GM18951 (cell line): Measurements from ENCODE around the gene EDARADD.
"Not testable (repeated sequence)": the region's sequence is repeated elsewhere in the genome, so short reads cannot be mapped to it uniquely, and the experiment has no call there.

Experiments used
- POLR2A ChIP-seq: IDR thresholded peaks from 4 replicates; pipeline ENCODE4 v1.6.1; 2011; ENCODE audit warnings: mild to moderate bottlenecking; ENCODE audit not compliant: insufficient read length, insufficient read depth; ENCODE audit errors: extremely low read depth
- in situ Hi-C: fragments of 300-500 bp; cut with MboI; formaldehyde crosslinking; loops from one replicate; pipeline ENCODE4 v1.12.0; 2022; ENCODE audit warnings: low sequenced_read_pairs, mixed read lengths, inconsistent platforms; ENCODE audit not compliant: unreplicated experiment

The EDARADD gene

DNA sequence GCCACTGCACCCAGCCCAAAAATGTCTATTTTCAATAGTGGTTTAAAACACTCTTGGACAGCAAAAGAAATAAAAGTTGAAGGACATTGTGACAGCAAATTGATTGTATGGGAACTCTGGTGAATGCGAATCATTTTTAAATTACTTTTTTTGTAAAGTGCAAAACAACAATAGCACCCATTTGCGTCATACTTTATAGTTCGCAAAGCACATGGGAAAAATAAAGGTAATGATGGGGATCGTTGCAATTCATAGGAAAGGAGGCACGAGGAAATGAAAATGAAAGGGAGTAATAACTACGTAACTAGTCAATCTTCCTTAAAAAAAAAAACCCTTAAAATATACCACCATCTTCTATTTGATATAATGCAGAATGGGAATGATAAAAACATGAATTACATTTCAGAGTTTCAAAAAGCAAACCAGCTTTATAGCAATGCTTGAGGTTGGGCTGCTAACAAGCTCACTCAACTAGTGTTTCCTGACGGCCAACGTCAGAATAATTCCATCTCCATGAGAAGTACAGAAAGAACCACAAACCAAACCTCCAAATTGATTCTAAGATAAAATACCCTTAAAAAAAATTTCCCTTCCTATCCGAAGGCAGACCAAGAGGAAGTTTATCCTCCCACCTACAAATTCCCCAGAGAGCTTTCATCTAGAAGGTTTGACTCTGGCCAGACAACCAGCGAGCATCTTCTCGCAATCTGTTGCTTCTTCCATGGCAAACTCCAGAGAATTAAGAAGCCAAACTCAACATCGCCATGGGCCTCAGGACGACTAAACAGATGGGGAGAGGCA, at the start of gene EDARADD:
Gene EDARADD (plus strand): TSS at position 606 of the 801 bp plus-strand sequence. CDS start 159 bp downstream, at position 765.
- TF ChIP-seq POLR2A: no peak
- in situ Hi-C loops: no loop called here

DNA sequence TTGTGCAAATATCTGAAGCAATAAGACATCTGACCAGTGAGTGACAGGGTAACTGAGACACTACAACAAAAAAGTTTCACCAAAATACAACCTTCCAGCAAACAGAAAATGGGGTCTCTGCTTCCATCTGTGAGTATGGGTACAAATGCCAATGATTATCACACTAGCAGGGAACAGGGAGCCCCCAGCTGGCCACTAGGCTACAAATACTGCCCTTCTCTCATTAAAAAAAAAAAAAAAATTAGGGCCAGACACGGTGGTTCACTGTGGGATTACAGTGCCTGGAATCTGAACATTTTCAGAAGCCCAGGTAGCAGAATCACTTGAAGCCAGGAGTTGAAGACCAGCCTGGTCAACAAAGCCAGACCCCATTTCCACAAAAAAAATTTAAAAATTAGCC, 48.4 kb upstream of the EDARADD start:
- TF ChIP-seq POLR2A: no peak
- in situ Hi-C loops: no loop called here

DNA sequence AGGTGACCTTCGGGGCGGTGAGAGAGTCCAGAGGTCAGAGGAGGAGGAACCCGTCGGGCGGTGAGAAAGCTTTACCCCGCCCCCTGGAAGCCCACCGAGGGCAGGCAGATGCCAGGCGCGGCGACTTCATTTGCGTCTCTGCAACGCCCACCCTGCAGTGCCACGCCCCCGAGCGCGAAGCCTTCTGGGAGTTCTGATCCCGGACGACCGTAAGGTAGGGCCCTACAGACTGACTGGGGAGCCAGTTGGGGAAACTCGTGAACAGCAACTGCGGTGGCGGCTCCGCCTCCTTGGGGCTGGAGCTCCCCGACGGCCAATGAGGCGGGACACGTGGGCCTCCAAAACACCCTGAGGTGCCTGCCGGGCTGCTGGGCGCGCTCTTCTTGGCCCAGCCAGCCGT, 46.0 kb upstream of the EDARADD start:
- in situ Hi-C loops: no loop called here
- no peak for TF ChIP-seq POLR2A

DNA sequence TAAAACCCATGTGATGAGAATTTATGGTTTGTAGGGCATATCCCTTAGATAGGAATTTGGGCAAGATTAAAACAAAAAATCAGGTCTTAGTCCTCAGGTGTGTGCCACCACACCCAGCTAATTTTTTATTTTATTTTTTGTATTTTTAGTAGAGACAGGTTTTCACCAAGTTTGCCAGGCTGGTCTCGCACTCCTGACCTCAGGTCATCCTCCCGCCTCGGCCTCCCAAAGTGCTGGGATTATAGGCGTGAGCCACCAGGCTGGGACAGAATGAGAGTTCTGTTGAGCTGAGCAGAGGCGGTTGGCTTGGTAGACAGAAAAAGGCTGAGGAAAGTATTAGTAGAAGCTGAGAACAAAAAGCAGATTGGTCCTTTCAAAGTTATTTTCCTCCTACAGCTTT, 43.8 kb upstream of the EDARADD start:
- TF ChIP-seq POLR2A: no peak
- in situ Hi-C loops: no loop called here

DNA sequence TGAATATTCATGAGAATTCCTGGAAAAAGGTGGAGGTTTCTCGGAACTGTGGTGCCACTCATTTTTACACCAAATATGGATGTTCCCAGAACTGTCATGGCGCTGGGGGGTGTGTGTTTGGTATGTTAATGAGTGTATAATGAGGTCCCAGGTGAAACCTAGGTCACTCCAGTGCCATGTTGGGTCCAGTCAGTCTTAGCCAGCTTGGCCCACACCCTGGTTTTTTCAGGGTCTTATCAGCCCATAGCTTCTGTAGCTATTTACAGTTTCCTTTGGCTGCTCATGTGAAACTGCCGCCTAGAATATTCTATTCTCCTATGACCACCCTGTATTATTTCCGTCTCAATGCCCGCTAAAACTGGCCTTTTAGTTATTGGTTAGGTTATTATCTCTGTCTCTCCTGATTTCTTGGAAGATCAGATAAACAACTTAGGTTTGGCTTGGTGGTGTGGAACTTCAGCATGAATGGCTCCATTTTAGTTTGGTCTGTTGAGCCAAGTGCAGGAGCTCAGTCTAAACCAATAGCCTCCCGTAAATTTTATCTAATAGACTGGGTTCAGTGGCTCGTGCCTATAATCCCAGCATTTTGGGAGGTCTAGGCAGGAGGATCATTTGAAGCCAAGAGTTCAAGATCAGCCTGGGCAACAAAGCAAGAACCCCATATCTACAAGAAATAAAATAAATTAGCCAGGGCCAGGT, 42.1 kb upstream of the EDARADD start:
- TF ChIP-seq POLR2A: no peak
- in situ Hi-C loops: no loop called here

DNA sequence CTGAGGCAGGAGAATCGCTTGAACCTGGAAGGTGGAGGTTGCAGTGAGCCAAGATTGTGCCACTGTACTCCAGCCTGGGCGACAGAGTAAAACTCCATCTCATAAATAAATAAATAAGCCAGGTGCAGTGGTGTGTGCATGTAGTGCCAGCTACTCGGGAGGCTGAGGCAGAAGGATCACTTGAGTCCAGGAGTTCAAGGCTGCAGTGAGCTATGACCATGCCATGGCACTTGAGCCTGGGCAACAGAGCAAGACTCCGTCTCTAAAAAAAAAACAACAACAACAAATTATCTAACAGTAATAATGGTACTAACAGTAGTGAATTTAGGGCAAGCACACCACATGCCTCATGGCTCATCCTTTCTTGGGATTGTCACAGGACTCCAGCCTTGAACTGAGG, 41.3 kb upstream of the EDARADD start:
- in situ Hi-C loops: not testable (repeated sequence)

DNA sequence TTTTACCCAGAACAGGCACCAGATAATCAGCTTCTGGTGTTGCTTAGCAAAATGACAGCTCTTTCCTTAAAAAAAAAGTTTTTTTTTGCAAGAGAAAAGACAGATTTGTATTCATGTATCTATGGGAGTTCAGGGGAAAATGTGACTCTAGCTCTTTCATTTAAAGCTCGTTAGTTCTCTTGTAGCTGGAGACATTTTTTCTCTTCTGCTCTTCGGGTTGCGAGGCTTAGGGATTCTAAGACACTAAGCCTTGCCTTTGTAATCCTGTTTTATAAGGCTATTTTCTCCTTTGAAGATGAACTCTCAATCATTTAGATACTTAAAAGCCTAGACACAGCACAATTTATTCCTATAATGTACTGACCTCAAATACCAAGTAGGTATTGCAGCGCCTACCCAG, 40.3 kb upstream of the EDARADD start:
- in situ Hi-C loops: no loop called here
- no peak for TF ChIP-seq POLR2A

DNA sequence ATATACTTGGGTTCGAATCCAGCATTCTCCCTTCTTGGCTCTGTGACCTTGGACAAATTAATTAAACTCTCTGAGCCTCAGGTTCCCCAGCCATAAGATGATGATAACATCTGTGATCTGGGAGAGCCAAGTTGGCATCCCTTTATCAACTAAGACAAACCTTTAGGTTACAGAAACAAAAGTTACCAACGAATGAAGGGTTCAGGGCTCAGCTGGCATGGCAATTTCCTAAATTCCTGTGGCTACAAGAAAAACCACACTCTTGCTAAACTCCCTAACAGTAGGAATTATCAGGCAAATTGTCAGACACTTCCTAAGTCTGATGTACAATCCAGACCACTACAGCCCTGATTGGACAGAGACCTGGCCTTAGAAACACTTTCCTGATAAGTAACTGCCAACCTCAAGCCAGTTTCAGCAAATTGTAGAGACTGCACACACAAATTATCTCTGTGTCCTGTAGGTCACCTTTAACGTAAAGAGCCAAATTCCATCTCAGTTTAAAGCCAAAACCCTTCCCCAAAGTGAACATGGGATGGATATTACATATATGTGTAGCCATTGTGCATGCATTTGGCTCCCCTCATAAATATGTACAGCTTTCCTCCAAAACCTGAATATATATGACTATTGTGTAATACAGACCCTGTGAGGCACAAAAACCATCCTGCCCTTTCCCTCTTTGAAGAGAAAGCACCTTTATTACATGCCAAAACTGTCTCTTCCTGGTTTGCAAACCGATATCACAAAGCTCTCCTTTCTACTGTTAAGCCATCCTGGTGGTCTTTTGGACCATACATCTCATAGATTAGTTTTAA, 39.5 kb upstream of the EDARADD start:
- TF ChIP-seq POLR2A: no peak

DNA sequence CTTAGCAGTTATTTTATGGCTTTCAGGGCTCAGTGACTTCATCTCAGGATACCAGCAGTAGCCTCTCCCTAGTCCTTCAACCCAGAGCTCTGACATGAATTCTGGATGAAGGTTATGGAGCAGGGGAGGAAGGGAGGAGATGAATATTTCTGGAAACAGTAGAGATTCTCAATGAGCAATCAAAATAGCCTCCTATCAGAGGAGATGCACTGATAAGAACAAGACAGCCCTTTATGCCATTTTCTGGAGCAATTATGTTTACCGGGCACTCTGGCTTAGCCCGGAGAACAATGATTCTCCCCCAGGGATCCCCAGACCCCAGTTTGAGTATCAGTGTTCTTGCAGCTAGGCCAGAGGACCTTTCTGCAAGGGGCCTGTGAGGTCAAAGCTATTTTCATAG, 37.9 kb upstream of the EDARADD start:
- TF ChIP-seq POLR2A: no peak
- in situ Hi-C loops: no loop called here

More for the DNA sequence above, 39.5 kb upstream of the EDARADD start:
- in situ Hi-C loops: no loop called here

DNA sequence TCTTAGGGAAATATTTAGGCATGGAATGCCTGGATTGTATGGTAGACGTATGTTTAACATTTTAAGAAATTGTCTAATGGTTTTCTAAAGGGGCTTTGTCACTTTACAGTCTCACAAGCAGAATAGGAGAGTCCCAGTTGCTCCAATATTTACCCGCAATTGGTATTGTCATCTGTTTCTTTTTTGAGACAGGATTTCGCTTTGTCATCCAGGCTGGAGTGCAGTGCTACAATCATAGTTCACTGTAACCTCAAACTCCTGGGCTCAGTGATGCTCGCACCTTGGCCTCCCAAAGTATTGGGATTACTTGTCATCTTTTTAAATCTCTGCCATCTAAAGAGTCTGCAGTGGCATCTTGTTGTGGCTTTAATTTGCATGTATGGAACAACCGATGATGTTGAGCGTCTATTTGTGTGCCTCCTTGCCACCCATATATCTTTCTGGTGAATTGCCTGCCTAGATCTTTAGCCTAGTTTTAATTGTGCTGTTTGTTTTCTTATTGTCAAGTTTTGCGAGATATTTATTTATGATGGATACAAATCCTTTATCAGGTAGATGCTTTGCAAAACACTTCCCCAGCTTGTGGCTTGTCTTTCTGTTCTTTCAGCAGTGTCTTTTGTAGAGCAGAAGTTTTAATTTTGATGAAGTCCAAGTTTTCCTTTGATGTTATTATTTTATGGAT, 32.0 kb upstream of the EDARADD start:
- in situ Hi-C loops: no loop called here
- TF ChIP-seq POLR2A: no peak

DNA sequence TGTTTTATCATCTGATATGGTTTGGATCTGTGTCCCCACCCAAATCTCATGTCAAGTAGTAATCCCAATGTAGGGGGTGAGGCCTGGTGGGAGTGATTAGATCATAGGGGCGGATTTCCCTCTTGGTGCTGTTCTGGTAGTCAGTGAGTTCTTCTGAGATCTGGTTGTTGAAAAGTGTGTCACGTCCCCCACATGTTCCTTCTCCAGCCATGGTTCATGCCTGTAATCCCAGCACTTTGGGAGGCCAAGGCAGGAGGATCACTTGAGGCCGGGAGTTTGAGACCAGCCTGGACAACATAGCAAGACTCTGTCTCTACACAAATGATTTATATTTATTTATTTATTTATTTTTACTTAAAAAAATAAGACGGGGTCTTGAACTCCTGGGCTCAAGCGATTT, 30.8 kb upstream of the EDARADD start:
- in situ Hi-C loops: no loop called here
- no peak for TF ChIP-seq POLR2A

DNA sequence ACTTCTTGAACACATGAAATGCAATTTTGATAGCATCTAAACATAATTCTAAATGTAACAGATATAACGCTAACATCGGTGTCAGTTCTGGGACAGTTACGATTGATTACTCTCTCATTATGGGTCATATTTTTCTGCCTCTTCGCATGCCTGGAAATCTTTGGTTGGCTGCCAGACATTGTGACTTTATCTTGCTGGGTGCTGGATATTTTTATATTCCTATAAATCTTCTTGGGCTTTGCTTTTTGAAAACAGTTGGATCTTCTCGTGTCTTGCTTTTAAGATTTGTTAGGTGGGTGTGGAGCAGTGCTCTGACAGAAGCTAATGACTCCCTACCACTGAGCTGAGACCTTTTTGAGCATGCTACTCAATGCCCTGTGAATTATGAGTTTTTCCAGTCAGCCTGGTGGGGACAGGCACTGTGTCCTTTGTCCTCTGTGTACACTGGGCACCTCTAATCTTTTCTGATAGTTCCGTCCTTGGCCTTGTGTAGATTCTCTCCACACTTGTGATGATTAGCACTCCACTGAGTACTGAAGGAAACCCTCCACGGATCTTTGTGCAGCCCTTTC, 28.0 kb upstream of the EDARADD start:
- no peak for TF ChIP-seq POLR2A
- in situ Hi-C loops: no loop called here

DNA sequence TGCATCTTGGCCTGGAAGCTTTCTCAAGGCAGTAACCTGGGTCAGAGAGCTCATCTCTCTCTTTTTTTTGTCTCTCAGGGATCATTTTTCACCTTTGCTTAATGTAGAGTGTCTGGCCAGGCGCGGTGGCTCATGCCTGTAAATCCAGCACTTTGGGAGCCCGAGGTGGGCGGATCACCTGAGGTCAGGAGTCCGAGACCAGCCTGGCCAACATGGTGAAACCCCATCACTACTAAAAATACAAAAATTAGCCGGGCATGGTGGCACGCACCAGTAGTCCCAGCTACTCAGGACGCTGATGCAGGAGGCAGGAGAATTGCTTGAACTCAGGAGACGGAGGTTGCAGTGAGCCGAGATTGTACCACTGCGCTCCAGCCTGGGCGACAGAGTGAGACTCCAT, 27.4 kb upstream of the EDARADD start:
- in situ Hi-C loops: not testable (repeated sequence)

DNA sequence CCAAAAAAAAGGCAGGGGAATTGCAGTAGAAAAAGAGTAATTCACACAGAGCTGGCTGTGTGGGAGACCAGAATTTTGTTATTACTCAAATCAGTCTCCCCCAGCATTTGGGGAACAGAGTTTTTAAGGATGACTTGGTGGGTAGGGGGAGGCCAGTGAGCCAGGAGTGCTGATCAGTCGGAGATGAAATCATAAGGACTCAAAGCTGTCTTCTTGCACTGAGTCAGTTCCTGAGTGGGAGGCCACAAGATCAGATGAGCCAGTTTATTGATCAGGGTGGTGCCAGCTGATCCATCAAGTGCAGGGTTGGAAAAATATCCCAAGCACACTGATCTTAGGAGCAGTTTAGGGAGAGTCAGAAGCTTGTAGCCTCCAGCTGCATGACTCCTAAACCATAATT, 23.7 kb upstream of the EDARADD start:
- in situ Hi-C loops: no loop called here

More for the DNA sequence above, 23.7 kb upstream of the EDARADD start:
- TF ChIP-seq POLR2A: no peak
